Activated CD4-positive, alpha-beta T cell treated with anti-CD3 and anti-CD28 coated beads, Interleukin-2, amount 50 U/mL, for 24 hours (primary cell): Measurements from ENCODE around the gene GDF11.

Experiments
- DNase-seq, 2 donors: peaks; one replicate each; pipeline ENCODE4 v3.0.0-alpha.2; 2020; ENCODE audit warnings: low read depth in 1 of 2, low spot score in 1 of 2

Gene GDF11

DNA sequence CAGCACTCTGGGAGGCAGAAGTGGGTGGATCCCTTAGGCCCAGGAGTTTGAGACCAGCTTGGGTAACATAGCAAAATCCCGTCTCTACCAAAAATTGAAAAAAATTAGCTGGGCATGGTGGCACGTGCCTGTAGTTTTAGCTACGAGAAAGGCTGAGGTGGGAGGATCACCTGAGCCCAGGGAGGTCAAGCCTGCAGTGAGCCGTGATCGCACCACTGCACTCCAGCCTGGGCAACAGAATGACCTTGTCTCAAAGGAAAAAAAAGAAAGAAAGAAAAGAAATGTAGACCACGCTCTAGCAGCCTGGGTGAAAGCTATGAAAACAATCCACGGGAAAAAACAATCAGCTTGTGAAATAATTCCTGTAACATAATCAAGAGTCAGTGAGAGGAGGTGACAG, 45.6 kb downstream of the GDF11 start:
- DNase-seq = no peak

DNA sequence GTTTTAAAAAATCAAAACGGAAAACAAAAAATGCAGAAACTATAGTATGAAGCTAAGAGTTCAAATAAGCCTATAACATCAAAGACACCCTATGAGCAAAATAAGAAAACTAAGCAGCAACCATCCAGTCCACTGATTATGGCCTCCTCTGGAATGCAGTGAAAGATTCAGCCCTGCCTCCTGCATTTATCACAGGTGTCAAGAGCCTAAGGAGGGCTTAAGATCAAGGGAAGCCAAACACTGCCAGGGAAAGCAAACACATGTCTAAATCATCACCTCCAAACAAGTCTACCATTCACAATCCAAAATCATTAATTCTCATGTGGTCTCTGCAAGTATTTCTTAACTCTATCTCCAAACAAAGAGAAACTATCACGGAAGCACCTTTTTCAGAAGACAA, 46.2 kb downstream of the GDF11 start:
- no peak for DNase-seq

- no peak for DNase-seq
Observed at GRCh38 chr12:55789893-55790292, 47.0 kb downstream of the GDF11 start.

GRCh38 chr12:55795950-55796349, 53.0 kb downstream of the GDF11 start:
- no peak for DNase-seq

DNA sequence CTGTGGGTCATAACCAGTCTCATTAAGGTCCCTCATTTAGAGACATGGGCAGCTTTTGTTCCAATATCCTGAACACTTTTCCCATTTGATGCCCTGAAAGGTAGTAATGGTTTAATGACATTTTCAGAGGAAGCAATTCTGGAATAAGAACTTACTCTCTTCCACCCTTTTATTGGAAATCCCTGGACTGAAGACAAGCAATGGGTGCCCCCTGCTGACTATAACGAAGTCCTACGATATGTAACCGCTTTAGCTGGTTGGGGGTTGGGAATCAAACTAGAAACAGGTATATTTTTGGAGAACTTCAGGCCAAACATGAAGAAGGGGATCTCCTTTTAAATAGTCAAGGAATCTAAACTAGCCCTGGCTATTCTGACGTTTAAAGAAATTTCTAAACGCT, 54.1 kb downstream of the GDF11 start:
- no peak for DNase-seq

DNA sequence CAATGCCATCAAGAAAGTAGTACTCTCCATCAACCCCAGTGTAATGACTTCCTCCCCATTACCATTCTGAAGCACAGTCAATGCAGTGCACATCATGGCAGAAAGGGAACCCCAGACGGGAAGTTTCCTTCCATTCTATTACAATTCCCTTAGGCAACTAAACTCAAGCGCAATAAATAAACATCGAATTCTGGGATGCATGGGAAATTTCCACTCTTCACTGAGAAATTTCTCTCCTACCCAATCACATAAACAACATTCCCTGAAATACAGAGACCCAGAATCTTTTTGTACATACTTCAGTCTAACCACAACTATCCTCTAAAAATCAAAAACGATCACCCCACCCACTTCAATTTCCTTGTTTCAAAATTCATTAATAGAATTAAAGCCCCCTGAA, 54.6 kb downstream of the GDF11 start:
- no peak for DNase-seq
